Ovary (tissue), 9 donors: ENCODE data around the gene SLC17A5. TPM values are rescaled to one million over a fixed set of nuclear protein-coding genes. Genes with fewer than 3 reads are reported as not detected.

Experiments
- DNase-seq, 5 donors: peaks; one replicate each; pipeline ENCODE4 v3.0.0-alpha.2; 2019 to 2020
- H3K27ac ChIP-seq, 2 donors: fragments of 200-600 bp; one replicate each; pipeline versions ENCODE4 v1.5.1 to v1.8.0; 2019 to 2022
- H3K27me3 ChIP-seq: fragments of 200-600 bp; one replicate; pipeline ENCODE4 v1.8.0; 2022
- H3K36me3 ChIP-seq: fragments of 200-600 bp; sonication (generic); one replicate; pipeline ENCODE4 v1.5.1; 2019
- H3K4me1 ChIP-seq: one replicate; pipeline ENCODE4 v1.8.1; 2013; ENCODE audit warnings: mild to moderate bottlenecking, moderate library complexity; ENCODE audit not compliant: insufficient read depth
- H3K4me3 ChIP-seq: fragments of 200-600 bp; sonication (generic); one replicate; pipeline ENCODE4 v1.5.1; 2017
- H3K9me3 ChIP-seq, 2 donors: fragments of 200-600 bp in 1 of 2; sonication (generic) in 1 of 2; one replicate each; pipeline versions ENCODE4 v1.5.1 to v1.8.1; 2013 to 2019; ENCODE audit warnings: mild to moderate bottlenecking in 1 of 2, moderate library complexity in 1 of 2
- CTCF ChIP-seq, 3 donors: fragments of 450-650 bp in 2 of 3; fragments of 200-600 bp in 1 of 3; IDR thresholded peaks; one replicate each; pipeline versions ENCODE4 v1.5.1 to v1.8.0; 2016 to 2022; ENCODE audit warnings: antibody characterized with exemption in 3 of 3, mild to moderate bottlenecking in 1 of 3
- EP300 ChIP-seq: sonication (generic); formaldehyde crosslinking; IDR thresholded peaks from one replicate; pipeline ENCODE4 v1.6.1; 2017; ENCODE audit warnings: antibody characterized with exemption
- POLR2A ChIP-seq: fragments of 450-650 bp; IDR thresholded peaks from one replicate; pipeline ENCODE4 v1.6.1; 2017; ENCODE audit warnings: antibody characterized with exemption, mild to moderate bottlenecking, moderate library complexity
- WGBS, 3 donors: extraction: QIAGEN DNeasy Blood & Tissue Kit in 1 of 3; methylation state at CpG; one replicate each; pipeline versions ENCODE4 v1.1.5 to v1.1.7; 2013 to 2017; 5-methylcytosine and 5-hydroxymethylcytosine counted together
- intact Hi-C, 4 donors: fragments of 100-400 bp; cut with DNase I; formaldehyde crosslinking; loops; one replicate each; pipeline versions ENCODE4 v1.11.0 to v1.15.1; 2022 to 2023
- polyA plus RNA-seq, 2 donors: library from polyadenylated mRNA; stranded (reverse); fragments of 200-250 nt in 1 of 2; fragments of 350-450 nt in 1 of 2; fragmentation: Illumina TruSeq in 1 of 2; extraction: RNeasy Lipid Tissue Mini Kit (QIAGEN cat#74804) in 1 of 2; gene quantifications; one replicate each; pipeline ENCODE4 v1.2.3, GENCODE V29; 2013 to 2014
- total RNA-seq, 7 donors: library from RNA; depleted of rRNA in 2 of 7; stranded (reverse); fragments of >200 nt in 2 of 7; fragmentation: NEBNext Ultra II Directional in 3 of 7; extraction: Animal tissue kit (Norgen Biotek cat#: 25700) in 3 of 7; gene quantifications; one replicate each; pipeline versions ENCODE4 v1.1.0 to v1.2.4, GENCODE V29; 2016 to 2023
- donor health status: DM: no; HTN: no; CAD: no; lungs with moderate emphysema.
- donor health status: DM: no; HTN: no; CAD: no.
- donor health status: Bipolar disorder and iron deficiency.
- donor health status: DM: yes; HTN: yes; CAD: no.
- donor health status: DM: no; HTN: no; CAD: no.
- donor health status: DM: yes; HTN: yes; CAD: no.

The SLC17A5 gene
- total and polyA plus RNA-seq, 9 donors: 4.3 to 18.3 (median 7.0) TPM

DNA sequence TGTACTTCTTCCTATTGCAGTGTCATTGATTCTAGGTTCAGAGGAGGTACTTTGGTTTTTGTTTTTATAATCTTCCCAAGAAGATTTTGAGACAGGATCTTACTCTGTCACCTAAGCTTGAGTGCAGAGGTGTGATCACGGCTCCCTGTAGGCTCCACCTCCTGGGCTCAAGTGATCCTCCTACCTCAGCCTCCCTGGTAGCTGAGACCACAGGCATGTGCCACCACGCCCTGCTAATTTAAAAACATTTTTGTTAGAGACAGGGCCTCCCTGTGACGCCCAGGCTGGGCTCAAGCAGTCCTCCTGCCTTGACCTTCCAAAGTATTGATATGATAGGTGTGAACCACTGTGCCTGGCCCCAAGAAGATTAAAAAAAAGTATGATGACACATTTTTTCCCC, 3.4 kb upstream of the SLC17A5 start:
- H3K4me3 ChIP-seq: no peak overlapping the region
- intact Hi-C loops: no loop called here
- no peaks in the 10 kb centered on the region for H3K9me3 ChIP-seq
- H3K36me3 ChIP-seq: no peaks in the 10 kb centered on the region
- DNase-seq: no peak
- WGBS, 3 donors: 79 to 93% (median 88%) methylated on average over 3 of the region's 3 CpGs
- TF ChIP-seq POLR2A: no peak
- no peak for TF ChIP-seq CTCF (IDR thresholded peaks at IDR 0.05)
- no peak for TF ChIP-seq EP300
- H3K27ac ChIP-seq: no peak overlapping the region
- H3K27me3 ChIP-seq: no peaks in the 10 kb centered on the region
- peaks cover 1% of the 10 kb centered on the region for H3K4me1 ChIP-seq

DNA sequence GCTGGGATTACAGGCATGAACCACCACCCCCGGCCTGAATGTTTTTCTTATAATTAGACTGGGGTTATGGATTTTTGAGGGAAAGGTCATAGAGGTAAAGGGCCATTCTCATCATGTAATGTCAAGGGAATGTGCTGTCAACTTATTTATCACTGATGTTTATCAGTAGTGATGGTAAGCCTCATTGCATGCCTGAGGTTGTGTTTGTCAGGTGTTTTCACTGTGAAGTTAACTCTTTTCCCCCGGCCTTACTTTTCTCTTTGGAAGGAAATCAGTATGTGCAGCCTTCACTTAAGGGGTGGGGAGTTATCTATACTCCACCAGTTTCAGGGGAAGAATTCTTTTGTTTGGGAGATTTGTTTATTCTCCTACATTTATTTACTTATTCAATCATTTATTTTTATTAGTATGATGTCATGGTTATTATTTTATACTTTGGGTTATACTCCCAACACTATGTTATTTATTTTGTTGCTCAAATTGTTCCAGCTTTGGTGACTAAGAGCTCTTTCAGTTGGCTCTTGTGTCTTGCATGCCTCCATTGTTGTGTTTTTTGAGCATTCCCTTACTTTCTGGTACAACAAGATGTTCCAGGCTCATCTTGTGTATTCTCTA, 2.8 kb upstream of the SLC17A5 start:
- H3K27me3 ChIP-seq: no peaks in the 10 kb centered on the region
- no peaks in the 10 kb centered on the region for H3K9me3 ChIP-seq
- H3K4me1 ChIP-seq: peaks cover 1% of the 10 kb centered on the region
- DNase-seq: no peak
- no peaks in the 10 kb centered on the region for H3K36me3 ChIP-seq
- TF ChIP-seq POLR2A (no peak), CTCF (IDR thresholded peaks at IDR 0.05) (no peak), EP300 (no peak)
- intact Hi-C loops: no loop called here
- no peak overlapping the region for H3K27ac ChIP-seq
- no peak overlapping the region for H3K4me3 ChIP-seq
- WGBS, 3 donors: 90 to 92% (median 90%) methylated on average over 2 of the region's 2 CpGs

DNA sequence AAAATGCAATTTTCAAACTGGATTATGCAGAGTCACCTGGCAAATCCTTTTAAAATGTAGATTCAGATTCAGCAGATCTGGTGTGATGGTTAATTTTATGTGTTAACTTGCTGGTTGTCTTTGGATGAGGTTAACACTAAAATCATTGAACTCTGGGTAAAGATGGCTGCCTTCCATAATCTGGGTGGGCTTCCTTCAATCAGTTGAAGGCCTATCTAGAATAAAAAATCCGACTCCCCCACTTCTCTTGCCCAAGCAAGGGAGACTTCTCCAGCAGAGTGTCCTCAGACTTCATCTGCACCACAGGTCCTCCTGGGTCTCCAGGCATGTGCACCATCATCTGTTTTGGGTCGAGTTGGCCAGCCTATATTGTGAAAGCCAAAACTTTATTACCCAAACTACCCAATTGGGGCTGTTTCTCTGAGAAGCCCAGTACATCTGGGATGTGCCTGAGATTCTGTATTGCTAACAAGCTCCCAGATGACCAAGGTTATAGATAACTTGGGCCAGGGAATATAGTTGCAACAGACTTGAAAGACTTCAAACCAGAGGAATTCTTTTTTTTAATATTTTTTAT, 1.6 kb upstream of the SLC17A5 start:
- Histone ChIP-seq H3K27me3 (no peaks in the 10 kb centered on the region), H3K9me3 (no peaks in the 10 kb centered on the region), H3K4me1 (peaks cover 1% of the 10 kb centered on the region), H3K4me3 (peak overlapping the region; percentile 72), H3K36me3 (no peaks in the 10 kb centered on the region), H3K27ac (no peak overlapping the region)
- intact Hi-C loops: no loop called here
- no peak for DNase-seq
- TF ChIP-seq EP300 (no peak), CTCF (IDR thresholded peaks at IDR 0.05) (no peak), POLR2A (no peak)
- WGBS, 3 donors: 67 to 90% (median 79%) methylated on average over 2 of the region's 2 CpGs

GRCh38 chr6:73652637-73653570, 888 bp downstream of the SLC17A5 start:
- Histone ChIP-seq H3K9me3 (no peaks in the 10 kb centered on the region), H3K4me3 (peak overlapping the region; percentile 72), H3K27ac (peak overlapping the region; percentile 70 to 75), H3K4me1 (peaks cover 1% of the 10 kb centered on the region), H3K36me3 (no peaks in the 10 kb centered on the region), H3K27me3 (no peaks in the 10 kb centered on the region)
- no peak for TF ChIP-seq POLR2A
- no peak for TF ChIP-seq EP300
- no peak for TF ChIP-seq CTCF (IDR thresholded peaks at IDR 0.05)
- intact Hi-C loops: loop anchor here in 2 of 4 donors (1.0 to 2.0 kb wide), 2 partner anchors 132 to 133 kb away; partner anchors contain the start of gene EEF1A1 (in 1 of the 2)
- DNase-seq: peak in 4 of 5 donors; percentile 18 to 43 (median 34)
- 3 to 6% (median 4%) methylated on average over 25 to 32 of the region's 32 CpGs for WGBS, 3 donors
